Measurements from ENCODE around the gene NIN. TPM values are rescaled to one million over a fixed set of nuclear protein-coding genes. Genes with fewer than 3 reads are reported as not detected.

NIN gene
- total RNA-seq, 1 donor from 2014 or later = 25.2 TPM

DNA sequence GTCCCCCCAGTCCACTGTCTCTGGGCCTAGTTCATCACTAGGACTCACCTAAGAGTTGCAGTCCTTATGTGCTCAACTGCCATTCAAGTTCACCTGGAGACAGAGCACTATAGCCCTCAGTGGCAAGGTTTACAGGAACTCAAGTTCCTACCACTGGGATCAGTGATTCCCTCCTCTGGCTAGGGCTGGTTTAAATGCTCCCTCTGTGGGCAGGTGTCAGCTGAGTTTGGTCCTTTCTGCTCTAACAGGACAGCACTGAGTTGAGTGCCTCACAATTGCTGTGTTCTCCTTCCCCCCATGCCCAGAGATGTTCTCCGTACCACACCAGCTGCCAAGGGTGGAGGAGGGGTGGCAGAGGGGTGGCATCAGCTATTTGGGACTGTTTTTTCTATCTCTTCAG, 142.1 kb downstream of the NIN start:
- Histone ChIP-seq H3K27ac (no peak overlapping the region), H3K4me3 (no peak overlapping the region), H3K9me3 (no peaks in the 10 kb centered on the region), H3K36me3 (no peaks in the 10 kb centered on the region), H3K27me3 (no peaks in the 10 kb centered on the region), H3K4me1 (no peaks in the 10 kb centered on the region)
- DNase-seq (ENCODE audit: low spot score in 2 of 2) = no peak
- intact Hi-C loops (cut with DNase I) = no loop called here
- TF ChIP-seq, protein P1, sequence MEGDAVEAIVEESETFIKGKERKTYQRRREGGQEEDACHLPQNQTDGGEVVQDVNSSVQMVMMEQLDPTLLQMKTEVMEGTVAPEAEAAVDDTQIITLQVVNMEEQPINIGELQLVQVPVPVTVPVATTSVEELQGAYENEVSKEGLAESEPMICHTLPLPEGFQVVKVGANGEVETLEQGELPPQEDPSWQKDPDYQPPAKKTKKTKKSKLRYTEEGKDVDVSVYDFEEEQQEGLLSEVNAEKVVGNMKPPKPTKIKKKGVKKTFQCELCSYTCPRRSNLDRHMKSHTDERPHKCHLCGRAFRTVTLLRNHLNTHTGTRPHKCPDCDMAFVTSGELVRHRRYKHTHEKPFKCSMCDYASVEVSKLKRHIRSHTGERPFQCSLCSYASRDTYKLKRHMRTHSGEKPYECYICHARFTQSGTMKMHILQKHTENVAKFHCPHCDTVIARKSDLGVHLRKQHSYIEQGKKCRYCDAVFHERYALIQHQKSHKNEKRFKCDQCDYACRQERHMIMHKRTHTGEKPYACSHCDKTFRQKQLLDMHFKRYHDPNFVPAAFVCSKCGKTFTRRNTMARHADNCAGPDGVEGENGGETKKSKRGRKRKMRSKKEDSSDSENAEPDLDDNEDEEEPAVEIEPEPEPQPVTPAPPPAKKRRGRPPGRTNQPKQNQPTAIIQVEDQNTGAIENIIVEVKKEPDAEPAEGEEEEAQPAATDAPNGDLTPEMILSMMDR (IDR thresholded peaks at IDR 0.05) = no peak

DNA sequence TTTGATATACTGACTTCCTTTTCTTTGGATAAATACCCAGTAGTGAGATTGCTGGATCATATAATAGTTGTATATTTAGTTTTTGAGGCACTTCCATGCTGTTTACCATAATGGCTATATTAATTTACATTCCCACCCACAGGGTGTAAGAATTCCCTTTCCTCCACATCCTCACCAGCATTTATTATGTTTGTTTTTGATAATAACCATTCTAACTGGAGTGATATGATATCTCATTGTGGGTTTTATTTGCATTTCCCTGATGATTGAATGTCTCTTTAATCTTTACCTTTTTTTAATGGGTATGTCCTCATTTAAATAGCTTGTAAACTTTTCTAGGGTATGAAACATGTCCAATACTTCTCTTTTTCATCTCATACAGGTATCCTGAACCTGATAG, 151.3 kb downstream of the NIN start:
- TF ChIP-seq, protein P1 (IDR thresholded peaks at IDR 0.05) = no peak
- Histone ChIP-seq H3K27me3 (no peaks in the 10 kb centered on the region), H3K4me1 (peaks cover 3 to 5% of the 10 kb centered on the region in 2 donors), H3K9me3 (no peaks in the 10 kb centered on the region), H3K27ac (no peak overlapping the region), H3K36me3 (no peaks in the 10 kb centered on the region), H3K4me3 (no peak overlapping the region)
- no peak for DNase-seq (ENCODE audit: low spot score in 2 of 2)
- intact Hi-C loops (cut with DNase I) = no loop called here

DNA sequence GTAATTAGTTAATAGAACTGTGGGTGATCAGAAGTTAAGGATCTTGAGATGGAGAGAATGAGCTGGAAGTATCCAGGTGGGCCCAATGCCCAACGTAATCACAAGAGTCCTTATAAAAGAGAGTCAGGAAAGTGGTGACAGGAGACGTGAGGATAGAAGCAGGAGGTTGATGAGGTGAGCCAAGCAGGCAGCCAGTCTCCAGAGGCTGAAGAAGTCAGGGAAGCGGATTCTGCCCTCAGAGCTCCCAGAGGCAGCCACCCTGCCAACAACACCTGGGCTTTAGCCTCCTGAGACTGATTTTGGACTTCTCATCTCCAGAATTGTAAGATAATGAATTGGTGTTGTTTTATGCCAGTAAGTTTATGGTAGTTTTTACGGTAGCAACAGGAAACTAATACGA, 152.8 kb downstream of the NIN start:
- Histone ChIP-seq H3K9me3 (no peaks in the 10 kb centered on the region), H3K27me3 (no peaks in the 10 kb centered on the region), H3K36me3 (no peaks in the 10 kb centered on the region), H3K4me1 (peaks cover 3 to 5% of the 10 kb centered on the region in 2 donors), H3K4me3 (no peak overlapping the region), H3K27ac (peak overlapping the region in 1 of 2 donors; percentile 17)
- intact Hi-C loops (cut with DNase I) = no loop called here
- TF ChIP-seq, protein P1 (IDR thresholded peaks at IDR 0.05) = no peak
- DNase-seq (ENCODE audit: low spot score in 2 of 2) = no peak

DNA sequence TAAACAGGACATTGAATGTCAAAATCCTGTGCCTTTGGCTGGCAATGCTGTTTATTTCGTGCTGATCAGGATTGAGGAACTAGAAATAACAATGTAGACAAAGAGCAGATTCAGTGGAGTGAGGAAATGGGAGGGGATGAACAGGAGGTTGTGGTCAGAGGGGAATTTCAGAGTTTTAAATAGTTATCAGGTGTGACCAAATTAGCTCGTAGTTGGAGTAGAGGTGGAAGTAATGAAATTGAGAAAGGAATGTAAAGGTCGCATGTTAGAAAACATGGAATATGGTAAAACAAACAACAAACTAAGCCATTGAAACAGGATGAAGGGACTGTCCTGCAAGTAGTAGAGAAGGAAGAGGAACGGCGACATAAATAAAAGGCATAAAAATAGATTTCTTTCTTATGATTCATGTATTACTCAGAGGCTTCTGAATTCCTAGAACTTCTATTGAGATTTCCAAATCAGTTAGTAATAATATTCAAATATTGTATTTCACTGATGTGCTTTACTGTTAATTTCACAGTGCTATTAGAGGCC, 153.4 kb downstream of the NIN start:
- no peaks in the 10 kb centered on the region for H3K36me3 ChIP-seq
- no peak for DNase-seq (ENCODE audit: low spot score in 2 of 2)
- intact Hi-C loops (cut with DNase I) = no loop called here
- no peaks in the 10 kb centered on the region for H3K27me3 ChIP-seq
- H3K27ac ChIP-seq = peak overlapping the region; percentile 28 to 37
- H3K4me3 ChIP-seq = no peak overlapping the region
- TF ChIP-seq, protein P1 (IDR thresholded peaks at IDR 0.05) = no peak
- no peaks in the 10 kb centered on the region for H3K9me3 ChIP-seq
- peaks cover 3 to 5% of the 10 kb centered on the region in 2 donors for H3K4me1 ChIP-seq

DNA sequence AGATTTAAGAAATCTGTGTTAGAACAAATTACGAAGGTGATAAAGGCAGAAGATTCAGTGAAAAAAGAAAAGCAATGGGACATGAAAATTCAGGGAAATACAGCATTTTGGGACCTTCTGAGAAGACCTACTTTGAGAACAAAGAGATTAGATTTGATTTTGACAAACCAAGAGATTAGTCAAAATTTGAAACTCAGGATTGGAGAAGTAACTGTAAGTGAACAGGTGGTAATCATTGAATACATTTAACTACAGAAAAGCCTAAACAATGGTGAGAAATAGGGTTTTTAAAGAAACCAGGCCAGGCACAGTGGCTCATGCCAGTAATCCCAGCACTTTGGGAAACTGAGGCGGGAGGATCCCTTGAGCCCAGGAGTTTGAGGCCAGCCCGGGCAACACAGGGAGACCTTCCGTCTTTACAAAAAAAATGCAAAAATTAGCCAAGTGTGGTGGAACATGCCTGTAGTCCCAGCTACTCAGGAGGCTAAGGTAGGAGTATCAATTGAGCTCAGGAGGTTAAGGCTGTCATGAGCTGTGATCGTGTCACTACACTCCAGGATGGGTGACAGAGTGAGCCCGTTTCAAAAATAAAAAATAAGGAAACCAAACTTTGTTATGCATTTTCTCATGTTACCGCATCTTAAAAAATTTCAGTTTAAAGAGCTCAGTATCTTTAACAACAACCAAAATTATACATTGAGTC, 154.0 kb downstream of the NIN start:
- H3K36me3 ChIP-seq = no peaks in the 10 kb centered on the region
- peak overlapping the region; percentile 28 to 37 for H3K27ac ChIP-seq
- H3K9me3 ChIP-seq = no peaks in the 10 kb centered on the region
- intact Hi-C loops (cut with DNase I) = no loop called here
- TF ChIP-seq, protein P1 (IDR thresholded peaks at IDR 0.05) = no peak
- no peak overlapping the region for H3K4me3 ChIP-seq
- H3K27me3 ChIP-seq = no peaks in the 10 kb centered on the region
- no peak for DNase-seq (ENCODE audit: low spot score in 2 of 2)
- peaks cover 3 to 5% of the 10 kb centered on the region in 2 donors for H3K4me1 ChIP-seq

Data from ascending aorta (tissue), 2 donors.